ENCODE data around the gene ADGRD1.
A peak's percentile ranks its signal among the peaks of the same experiment; 100 is the strongest.
"Not testable (repeated sequence)": the region's sequence is repeated elsewhere in the genome, so short reads cannot be mapped to it uniquely, and the experiment has no call there.

The ADGRD1 gene

GRCh38 chr12:131116468-131117117 is 162.9 kb downstream of the ADGRD1 start:
- DNase-seq (ENCODE audit: low read depth in 2 of 3, low spot score in 1 of 3): no peak

- DNase-seq (ENCODE audit: low read depth in 2 of 3, low spot score in 1 of 3): no peak
These were observed 163.9 kb downstream of the ADGRD1 start for GRCh38 chr12:131117438-131118245.

GRCh38 chr12:131118371-131118770 is 164.7 kb downstream of the ADGRD1 start:
- DNase-seq (ENCODE audit: low read depth in 2 of 3, low spot score in 1 of 3): no peak

- not testable (repeated sequence) for DNase-seq (ENCODE audit: low read depth in 2 of 3, low spot score in 1 of 3)
These were observed 165.6 kb downstream of the ADGRD1 start for GRCh38 chr12:131119345-131119744.

- DNase-seq (ENCODE audit: low read depth in 2 of 3, low spot score in 1 of 3): no peak
These were observed 166.2 kb downstream of the ADGRD1 start for GRCh38 chr12:131119936-131120335.

GRCh38 chr12:131120831-131121271 is 167.1 kb downstream of the ADGRD1 start:
- DNase-seq (ENCODE audit: low read depth in 2 of 3, low spot score in 1 of 3): no peak

GRCh38 chr12:131121705-131122405 is 168.1 kb downstream of the ADGRD1 start:
- DNase-seq (ENCODE audit: low read depth in 2 of 3, low spot score in 1 of 3): no peak

- DNase-seq (ENCODE audit: low read depth in 2 of 3, low spot score in 1 of 3): no peak
These were observed 168.9 kb downstream of the ADGRD1 start for GRCh38 chr12:131122631-131123030.

GRCh38 chr12:131123817-131124216 is 170.1 kb downstream of the ADGRD1 start:
- DNase-seq (ENCODE audit: low read depth in 2 of 3, low spot score in 1 of 3): no peak

GRCh38 chr12:131124487-131125280 is 171.0 kb downstream of the ADGRD1 start:
- DNase-seq (ENCODE audit: low read depth in 2 of 3, low spot score in 1 of 3): no peak

GRCh38 chr12:131126662-131127173 is 173.0 kb downstream of the ADGRD1 start:
- DNase-seq (ENCODE audit: low read depth in 2 of 3, low spot score in 1 of 3): no peak

GRCh38 chr12:131128556-131128955 is 174.8 kb downstream of the ADGRD1 start:
- DNase-seq (ENCODE audit: low read depth in 2 of 3, low spot score in 1 of 3): no peak

- DNase-seq (ENCODE audit: low read depth in 2 of 3, low spot score in 1 of 3): not testable (repeated sequence)
These were observed 175.4 kb downstream of the ADGRD1 start for GRCh38 chr12:131128966-131129619.

- no peak for DNase-seq (ENCODE audit: low read depth in 2 of 3, low spot score in 1 of 3)
These were observed 176.1 kb downstream of the ADGRD1 start for GRCh38 chr12:131129839-131130238.

- DNase-seq (ENCODE audit: low read depth in 2 of 3, low spot score in 1 of 3): no peak
These were observed 176.7 kb downstream of the ADGRD1 start for GRCh38 chr12:131130311-131130911.

- DNase-seq (ENCODE audit: low read depth in 2 of 3, low spot score in 1 of 3): no peak
These were observed 177.5 kb downstream of the ADGRD1 start for GRCh38 chr12:131131077-131131807.

GRCh38 chr12:131131808-131132117 is 178.1 kb downstream of the ADGRD1 start:
- no peak for DNase-seq (ENCODE audit: low read depth in 2 of 3, low spot score in 1 of 3)

- DNase-seq (ENCODE audit: low read depth in 2 of 3, low spot score in 1 of 3): peak; percentile 54 to 76 (median 70)
These were observed 178.6 kb downstream of the ADGRD1 start for GRCh38 chr12:131132118-131132892.

Data from stimulated activated CD4-positive, alpha-beta T cell treated with anti-CD3 and anti-CD28 coated beads, Interleukin-12 subunit alpha, Interleukin-12 subunit beta, amount 100 ng/mL, for 48 hours (primary cell).